Mesenchymal stem cell (in vitro differentiated cells and primary cell): ENCODE measurements around the gene ADAMTS14.
A peak's percentile ranks its signal among the peaks of the same experiment; 100 is the strongest.

Experiments used
- DNase-seq: peaks from one replicate; pipeline ENCODE4 v3.0.0-alpha.2; 2013
- H2AFZ ChIP-seq: one replicate; pipeline ENCODE4 v1.6.1; 2013; ENCODE audit warnings: low read depth, mild to moderate bottlenecking, control low read depth, inconsistent platforms, low read length, moderate library complexity
- H2AK5ac ChIP-seq: 2 replicates; pipeline ENCODE4 v1.6.1; 2013; ENCODE audit warnings: low read length, moderate library complexity, mild to moderate bottlenecking, inconsistent platforms; ENCODE audit not compliant: severe bottlenecking
- H2BK120ac ChIP-seq: one replicate; pipeline ENCODE4 v1.6.1; 2013; ENCODE audit warnings: low read depth, mild to moderate bottlenecking, inconsistent platforms, low read length, moderate library complexity
- H2BK12ac ChIP-seq, 2 experiments: one replicate each; pipeline ENCODE4 v1.6.1; 2013; ENCODE audit warnings: inconsistent platforms in 2 of 2, low read length in 2 of 2, mild to moderate bottlenecking in 2 of 2, moderate library complexity in 2 of 2, control low read depth in 1 of 2
- H2BK15ac ChIP-seq: one replicate; pipeline ENCODE4 v1.6.1; 2013; ENCODE audit warnings: mild to moderate bottlenecking, low read depth, inconsistent platforms; ENCODE audit not compliant: poor library complexity, severe bottlenecking
- H2BK5ac ChIP-seq: 2 replicates; pipeline ENCODE4 v1.6.1; 2013; ENCODE audit warnings: low read depth, mild to moderate bottlenecking, low read length, control low read depth, inconsistent platforms; ENCODE audit not compliant: poor library complexity, severe bottlenecking
- H3K14ac ChIP-seq, 2 experiments: one replicate each; pipeline ENCODE4 v1.6.1; 2013; ENCODE audit warnings: inconsistent platforms in 2 of 2, low read length in 2 of 2, control low read depth in 1 of 2, mild to moderate bottlenecking in 1 of 2, moderate library complexity in 1 of 2
- H3K18ac ChIP-seq, 2 experiments: one replicate each; pipeline ENCODE4 v1.6.1; 2013; ENCODE audit warnings: inconsistent platforms in 2 of 2, low read length in 2 of 2, control low read depth in 1 of 2, low read depth in 1 of 2, mild to moderate bottlenecking in 1 of 2
- H3K23ac ChIP-seq, 2 experiments: one replicate each; pipeline ENCODE4 v1.6.1; 2013; ENCODE audit warnings: inconsistent platforms in 2 of 2, low read length in 2 of 2, mild to moderate bottlenecking in 2 of 2, moderate library complexity in 2 of 2, control low read depth in 1 of 2
- H3K27ac ChIP-seq: 2 replicates; pipeline ENCODE4 v1.5.1; 2013; ENCODE audit warnings: mild to moderate bottlenecking, moderate library complexity, low read length, control low read depth, inconsistent platforms; ENCODE audit not compliant: poor library complexity, severe bottlenecking
- H3K27me3 ChIP-seq, 2 experiments: 2 replicates each; pipeline versions ENCODE4 v1.6.1 to v1.7.0; 2013; ENCODE audit warnings: low read length in 2 of 2, mild to moderate bottlenecking in 2 of 2, moderate library complexity in 2 of 2, control low read depth in 1 of 2, inconsistent platforms in 1 of 2; ENCODE audit not compliant: control insufficient read depth in 1 of 2, insufficient read depth in 1 of 2
- H3K36me3 ChIP-seq, 2 experiments: 2 replicates each; pipeline versions ENCODE4 v1.6.1 to v1.7.0; 2013; ENCODE audit warnings: low read length in 2 of 2, control low read depth in 1 of 2, inconsistent platforms in 1 of 2, low read depth in 1 of 2, mild to moderate bottlenecking in 1 of 2; ENCODE audit not compliant: insufficient read depth in 2 of 2, control insufficient read depth in 1 of 2
- H3K4ac ChIP-seq, 2 experiments: one replicate each; pipeline ENCODE4 v1.6.1; 2013; ENCODE audit warnings: inconsistent platforms in 2 of 2, low read length in 2 of 2, mild to moderate bottlenecking in 2 of 2, moderate library complexity in 2 of 2, control low read depth in 1 of 2, low read depth in 1 of 2
- H3K4me1 ChIP-seq: 2 replicates; pipeline ENCODE4 v1.6.1; 2013; ENCODE audit warnings: low read depth, low read length, control low read depth; ENCODE audit not compliant: control insufficient read depth, insufficient read depth
- H3K4me2 ChIP-seq: 2 replicates; pipeline ENCODE4 v1.6.1; 2013; ENCODE audit warnings: low read length, mild to moderate bottlenecking, inconsistent platforms; ENCODE audit not compliant: poor library complexity, severe bottlenecking
- H3K4me3 ChIP-seq, 2 experiments: 2 replicates each; pipeline versions ENCODE4 v1.5.1 to v1.7.0; 2013; ENCODE audit warnings: low read length in 2 of 2, mild to moderate bottlenecking in 2 of 2, control low read depth in 1 of 2, low read depth in 1 of 2; ENCODE audit not compliant: insufficient read depth in 1 of 2
- H3K79me1 ChIP-seq: replicated peaks from 2 replicates; pipeline ENCODE4 v1.6.1; 2013; ENCODE audit warnings: mild to moderate bottlenecking, control low read depth, low read length, inconsistent platforms; ENCODE audit not compliant: poor library complexity, severe bottlenecking
- H3K9ac ChIP-seq: 2 replicates; pipeline ENCODE4 v1.7.0; 2013; ENCODE audit warnings: mild to moderate bottlenecking, low read length, moderate library complexity
- H3K9me3 ChIP-seq: 2 replicates; pipeline ENCODE4 v1.7.0; 2013; ENCODE audit warnings: mild to moderate bottlenecking, low read length; ENCODE audit not compliant: control insufficient read depth
- H4K8ac ChIP-seq: one replicate; pipeline ENCODE4 v1.6.1; 2013; ENCODE audit warnings: inconsistent platforms, mild to moderate bottlenecking, low read length, moderate library complexity
- H4K91ac ChIP-seq: one replicate; pipeline ENCODE4 v1.6.1; 2013; ENCODE audit warnings: mild to moderate bottlenecking, low read length, inconsistent platforms
- WGBS: methylation state at CpG from one replicate; pipeline ENCODE4 v1.1.7; 2013; ENCODE audit warnings: mixed read lengths; 5-methylcytosine and 5-hydroxymethylcytosine counted together

The ADAMTS14 gene

GRCh38 chr10:70779088-70779487 is 106.8 kb downstream of the ADAMTS14 start:
- no peaks in the 10 kb centered on the region for H3K79me1 ChIP-seq
- no peak overlapping the region for H3K9ac ChIP-seq
- no peak overlapping the region for H3K4me3 ChIP-seq
- H3K23ac ChIP-seq, result no peak overlapping the region
- no peak overlapping the region for H2AFZ ChIP-seq
- H3K4me2 ChIP-seq, result no peak overlapping the region
- no peak overlapping the region for H4K91ac ChIP-seq
- H2BK12ac ChIP-seq, result no peak overlapping the region
- no peak overlapping the region for H3K27ac ChIP-seq
- H2BK5ac ChIP-seq, result no peak overlapping the region
- H2BK15ac ChIP-seq, result no peak overlapping the region
- peaks cover 27 to 28% of the 10 kb centered on the region in 2 experiments for H3K27me3 ChIP-seq
- peaks cover 2% of the 10 kb centered on the region for H3K4me1 ChIP-seq
- no peak overlapping the region for H4K8ac ChIP-seq
- no peak overlapping the region for H2BK120ac ChIP-seq
- H3K36me3 ChIP-seq, result no peaks in the 10 kb centered on the region
- 90% methylated on average over 2 of the region's 2 CpGs for WGBS
- no peak overlapping the region for H3K18ac ChIP-seq
- no peaks in the 10 kb centered on the region for H3K9me3 ChIP-seq
- H2AK5ac ChIP-seq, result no peak overlapping the region
- no peak overlapping the region for H3K14ac ChIP-seq
- no peak overlapping the region for H3K4ac ChIP-seq
- DNase-seq, result no peak

- H3K9me3 ChIP-seq, result no peaks in the 10 kb centered on the region
- H3K4me1 ChIP-seq, result peaks cover 2% of the 10 kb centered on the region
- no peak overlapping the region for H3K4me2 ChIP-seq
- H3K27me3 ChIP-seq, result peaks cover 23 to 26% of the 10 kb centered on the region in 2 experiments
- no peak overlapping the region for H2BK120ac ChIP-seq
- H3K27ac ChIP-seq, result no peak overlapping the region
- H2BK5ac ChIP-seq, result no peak overlapping the region
- no peaks in the 10 kb centered on the region for H3K79me1 ChIP-seq
- 90% methylated on average over 14 of the region's 16 CpGs for WGBS
- no peak overlapping the region for H2AK5ac ChIP-seq
- peak overlapping the region; percentile 11 for H3K9ac ChIP-seq
- no peak overlapping the region for H3K14ac ChIP-seq
- no peak overlapping the region for H3K4me3 ChIP-seq
- no peaks in the 10 kb centered on the region for H3K36me3 ChIP-seq
- H2AFZ ChIP-seq, result no peak overlapping the region
- no peak overlapping the region for H3K18ac ChIP-seq
- no peak overlapping the region for H3K23ac ChIP-seq
- no peak overlapping the region for H2BK12ac ChIP-seq
- no peak overlapping the region for H3K4ac ChIP-seq
- H4K8ac ChIP-seq, result no peak overlapping the region
- DNase-seq, result no peak
- H2BK15ac ChIP-seq, result no peak overlapping the region
- no peak overlapping the region for H4K91ac ChIP-seq
Observed at GRCh38 chr10:70779511-70780369, 107.4 kb downstream of the ADAMTS14 start.

- H3K36me3 ChIP-seq, result no peaks in the 10 kb centered on the region
- no peak overlapping the region for H2AK5ac ChIP-seq
- H2BK15ac ChIP-seq, result no peak overlapping the region
- no peak overlapping the region for H2BK120ac ChIP-seq
- no peak overlapping the region for H3K18ac ChIP-seq
- H3K27ac ChIP-seq, result no peak overlapping the region
- no peak overlapping the region for H2BK12ac ChIP-seq
- H3K4me1 ChIP-seq, result peaks cover 2% of the 10 kb centered on the region
- no peak overlapping the region for H2BK5ac ChIP-seq
- H3K4ac ChIP-seq, result no peak overlapping the region
- no peak overlapping the region for H4K91ac ChIP-seq
- H2AFZ ChIP-seq, result no peak overlapping the region
- no peaks in the 10 kb centered on the region for H3K79me1 ChIP-seq
- no peak overlapping the region for H3K4me2 ChIP-seq
- H3K23ac ChIP-seq, result no peak overlapping the region
- peaks cover 23% of the 10 kb centered on the region in 2 experiments for H3K27me3 ChIP-seq
- 93% methylated on average over 9 of the region's 9 CpGs for WGBS
- no peak overlapping the region for H3K14ac ChIP-seq
- H3K4me3 ChIP-seq, result no peak overlapping the region
- no peaks in the 10 kb centered on the region for H3K9me3 ChIP-seq
- no peak overlapping the region for H4K8ac ChIP-seq
- H3K9ac ChIP-seq, result no peak overlapping the region
- DNase-seq, result no peak
Observed at GRCh38 chr10:70780370-70780760, 108.1 kb downstream of the ADAMTS14 start.

- no peak for DNase-seq
- H3K4me1 ChIP-seq, result no peaks in the 10 kb centered on the region
- no peak overlapping the region for H3K27ac ChIP-seq
- H3K4me3 ChIP-seq, result no peak overlapping the region
- no peak overlapping the region for H3K4me2 ChIP-seq
- H3K4ac ChIP-seq, result no peak overlapping the region
- no peak overlapping the region for H2BK5ac ChIP-seq
- H2AK5ac ChIP-seq, result no peak overlapping the region
- no peak overlapping the region for H3K18ac ChIP-seq
- no peak overlapping the region for H3K23ac ChIP-seq
- H4K8ac ChIP-seq, result no peak overlapping the region
- no peak overlapping the region for H2AFZ ChIP-seq
- WGBS, result 90% methylated on average over 4 of the region's 4 CpGs
- no peak overlapping the region for H4K91ac ChIP-seq
- no peak overlapping the region for H2BK12ac ChIP-seq
- H3K9ac ChIP-seq, result no peak overlapping the region
- no peaks in the 10 kb centered on the region for H3K9me3 ChIP-seq
- H3K79me1 ChIP-seq, result no peaks in the 10 kb centered on the region
- no peak overlapping the region for H2BK15ac ChIP-seq
- peaks cover 22 to 27% of the 10 kb centered on the region in 2 experiments for H3K27me3 ChIP-seq
- H3K36me3 ChIP-seq, result no peaks in the 10 kb centered on the region
- no peak overlapping the region for H3K14ac ChIP-seq
- no peak overlapping the region for H2BK120ac ChIP-seq
Observed at GRCh38 chr10:70780772-70781171, 108.5 kb downstream of the ADAMTS14 start.
